Activated naive CD4-positive, alpha-beta T cell treated with anti-CD3 and anti-CD28 coated beads for 36 hours (primary cell): ENCODE results near the gene MYCBP2. TPM values are rescaled to one million over a fixed set of nuclear protein-coding genes. Genes with fewer than 3 reads are reported as not detected.

Source experiments
- CTCF ChIA-PET: fragments of 350-600 bp; sonication (Branson Sonifier 250); formaldehyde crosslinking; loops from one replicate; lab custom pipeline; 2021; ENCODE audit warnings: antibody characterized with exemption; lab: Charles Lee
- DNase-seq: peaks from one replicate; pipeline ENCODE4 v3.0.0-alpha.2; 2020
- H3K27ac Mint-ChIP-seq: one replicate; pipeline ENCODE4 v1.8.0; 2021; ENCODE audit warnings: mild to moderate bottlenecking, mixed read lengths
- H3K27me3 Mint-ChIP-seq: one replicate; pipeline ENCODE4 v1.8.0; 2021; ENCODE audit warnings: low read depth, mixed read lengths
- H3K36me3 Mint-ChIP-seq: one replicate; pipeline ENCODE4 v1.8.0; 2021; ENCODE audit warnings: low read depth, mixed read lengths
- H3K4me1 Mint-ChIP-seq: one replicate; pipeline ENCODE4 v1.8.0; 2021; ENCODE audit warnings: low read depth, mixed read lengths
- H3K4me3 Mint-ChIP-seq: one replicate; pipeline ENCODE4 v1.8.0; 2021; ENCODE audit warnings: mild to moderate bottlenecking, moderate library complexity, mixed read lengths
- H3K9me3 Mint-ChIP-seq: one replicate; pipeline ENCODE4 v1.8.0; 2021; ENCODE audit warnings: mixed read lengths
- intact Hi-C: fragments of 100-400 bp; cut with micrococcal nuclease; formaldehyde crosslinking; loops from one replicate; pipeline ENCODE4 v1.15.1; 2023
- total RNA-seq, 2 experiments: library from RNA; stranded (reverse); gene quantifications; one replicate each; pipeline ENCODE4 v1.2.3, GENCODE V29; 2021

The MYCBP2 gene
- total RNA-seq, 2 experiments from 2014 or later = 60.6 to 70.4 TPM

GRCh38 chr13:77118134-77118533 lies 208.8 kb downstream of the MYCBP2 start:
- peaks cover 38% of the 10 kb centered on the region for H3K36me3 Mint-ChIP-seq
- intact Hi-C loops = no loop called here

GRCh38 chr13:77114271-77114670 lies 212.6 kb downstream of the MYCBP2 start:
- Mint-ChIP-seq H3K4me1 (no peaks in the 10 kb centered on the region), H3K9me3 (peaks cover 14% of the 10 kb centered on the region), H3K27me3 (no peaks in the 10 kb centered on the region), H3K4me3 (no peak overlapping the region), H3K27ac (no peak overlapping the region), H3K36me3 (peaks cover 52% of the 10 kb centered on the region)
- DNase-seq = no peak
- CTCF ChIA-PET = no interaction called here
- intact Hi-C loops = no loop called here

More at GRCh38 chr13:77118134-77118533, 208.8 kb downstream of the MYCBP2 start:
- Mint-ChIP-seq H3K4me3 (no peak overlapping the region), H3K9me3 (no peaks in the 10 kb centered on the region), H3K27ac (no peak overlapping the region), H3K27me3 (no peaks in the 10 kb centered on the region), H3K4me1 (no peaks in the 10 kb centered on the region)
- CTCF ChIA-PET = interaction anchor here (0.6 to 1.1 kb wide), 2 partner anchors 10 to 361 kb away, joined by 3 to 4 read pairs; no protein-coding TSS in a partner anchor
- no peak for DNase-seq

- intact Hi-C loops = no loop called here
- Mint-ChIP-seq H3K9me3 (peaks cover 14% of the 10 kb centered on the region), H3K27me3 (no peaks in the 10 kb centered on the region), H3K4me1 (no peaks in the 10 kb centered on the region), H3K27ac (no peak overlapping the region), H3K36me3 (peaks cover 52% of the 10 kb centered on the region), H3K4me3 (no peak overlapping the region)
- CTCF ChIA-PET = no interaction called here
- DNase-seq = no peak
Measured at GRCh38 chr13:77113496-77113895, 213.4 kb downstream of the MYCBP2 start.

- CTCF ChIA-PET = no interaction called here
- Mint-ChIP-seq H3K27me3 (no peaks in the 10 kb centered on the region), H3K9me3 (no peaks in the 10 kb centered on the region), H3K36me3 (peaks cover 9% of the 10 kb centered on the region), H3K4me3 (no peak overlapping the region), H3K4me1 (no peaks in the 10 kb centered on the region), H3K27ac (no peak overlapping the region)
- no peak for DNase-seq
- intact Hi-C loops = no loop called here
Measured at GRCh38 chr13:77105051-77105450, 221.8 kb downstream of the MYCBP2 start.

GRCh38 chr13:77099415-77099814 lies 227.5 kb downstream of the MYCBP2 start:
- Mint-ChIP-seq H3K9me3 (no peaks in the 10 kb centered on the region), H3K4me3 (no peak overlapping the region), H3K4me1 (peaks cover 1% of the 10 kb centered on the region), H3K27ac (no peak overlapping the region), H3K27me3 (no peaks in the 10 kb centered on the region), H3K36me3 (peaks cover 41% of the 10 kb centered on the region)
- CTCF ChIA-PET = interaction anchor here (1.3 kb wide), 1 partner anchor 465 kb away, joined by 3 read pairs; no protein-coding TSS in a partner anchor
- DNase-seq = no peak
- intact Hi-C loops = no loop called here

- H3K27me3 Mint-ChIP-seq = no peaks in the 10 kb centered on the region
- H3K4me3 Mint-ChIP-seq = no peak overlapping the region
- H3K36me3 Mint-ChIP-seq = peaks cover 53% of the 10 kb centered on the region
- CTCF ChIA-PET = no interaction called here
- intact Hi-C loops = no loop called here
- H3K27ac Mint-ChIP-seq = no peak overlapping the region
- DNase-seq = no peak
- no peaks in the 10 kb centered on the region for H3K9me3 Mint-ChIP-seq
- peaks cover 1% of the 10 kb centered on the region for H3K4me1 Mint-ChIP-seq
Measured at GRCh38 chr13:77095288-77095687, 231.6 kb downstream of the MYCBP2 start.

- CTCF ChIA-PET = no interaction called here
- Mint-ChIP-seq H3K4me1 (peaks cover 1% of the 10 kb centered on the region), H3K9me3 (no peaks in the 10 kb centered on the region), H3K27ac (no peak overlapping the region), H3K36me3 (peaks cover 52% of the 10 kb centered on the region), H3K27me3 (no peaks in the 10 kb centered on the region), H3K4me3 (no peak overlapping the region)
- intact Hi-C loops = no loop called here
- DNase-seq = no peak
Measured at GRCh38 chr13:77094773-77095172, 232.1 kb downstream of the MYCBP2 start.

GRCh38 chr13:77093735-77094134 lies 233.2 kb downstream of the MYCBP2 start:
- Mint-ChIP-seq H3K36me3 (peaks cover 57% of the 10 kb centered on the region), H3K27ac (no peak overlapping the region), H3K4me1 (peaks cover 1% of the 10 kb centered on the region), H3K4me3 (no peak overlapping the region), H3K27me3 (no peaks in the 10 kb centered on the region), H3K9me3 (no peaks in the 10 kb centered on the region)
- CTCF ChIA-PET = no interaction called here
- no peak for DNase-seq
- intact Hi-C loops = no loop called here

GRCh38 chr13:77084755-77085154 lies 242.1 kb downstream of the MYCBP2 start:
- CTCF ChIA-PET = no interaction called here
- Mint-ChIP-seq H3K9me3 (no peaks in the 10 kb centered on the region), H3K27ac (no peak overlapping the region), H3K27me3 (no peaks in the 10 kb centered on the region), H3K4me1 (no peaks in the 10 kb centered on the region), H3K4me3 (no peak overlapping the region), H3K36me3 (peaks cover 46% of the 10 kb centered on the region)
- intact Hi-C loops = no loop called here
- no peak for DNase-seq

GRCh38 chr13:77079902-77080413 lies 246.9 kb downstream of the MYCBP2 start:
- DNase-seq = no peak
- H3K4me1 Mint-ChIP-seq = no peaks in the 10 kb centered on the region
- peaks cover 46% of the 10 kb centered on the region for H3K36me3 Mint-ChIP-seq
- no peak overlapping the region for H3K4me3 Mint-ChIP-seq
- CTCF ChIA-PET = no interaction called here
- H3K27me3 Mint-ChIP-seq = no peaks in the 10 kb centered on the region
- intact Hi-C loops = no loop called here
- no peaks in the 10 kb centered on the region for H3K9me3 Mint-ChIP-seq
- H3K27ac Mint-ChIP-seq = no peak overlapping the region

GRCh38 chr13:77067519-77067918 lies 259.4 kb downstream of the MYCBP2 start:
- Mint-ChIP-seq H3K4me3 (no peak overlapping the region), H3K9me3 (no peaks in the 10 kb centered on the region), H3K27ac (no peak overlapping the region), H3K4me1 (peaks cover 2% of the 10 kb centered on the region), H3K36me3 (peaks cover 24% of the 10 kb centered on the region), H3K27me3 (no peaks in the 10 kb centered on the region)
- CTCF ChIA-PET = no interaction called here
- no peak for DNase-seq
- intact Hi-C loops = no loop called here

GRCh38 chr13:77065461-77066147 lies 261.3 kb downstream of the MYCBP2 start:
- peaks cover 7% of the 10 kb centered on the region for H3K4me1 Mint-ChIP-seq
- H3K9me3 Mint-ChIP-seq = no peaks in the 10 kb centered on the region
- H3K4me3 Mint-ChIP-seq = no peak overlapping the region
- H3K36me3 Mint-ChIP-seq = peaks cover 30% of the 10 kb centered on the region
- intact Hi-C loops = no loop called here
- peak overlapping the region; percentile 39 for H3K27ac Mint-ChIP-seq
- DNase-seq = no peak
- H3K27me3 Mint-ChIP-seq = no peaks in the 10 kb centered on the region
- CTCF ChIA-PET = interaction anchor here (0.6 kb wide), 1 partner anchor 371 kb away, joined by 3 read pairs; no protein-coding TSS in a partner anchor

- no peaks in the 10 kb centered on the region for H3K27me3 Mint-ChIP-seq
- intact Hi-C loops = no loop called here
- H3K4me1 Mint-ChIP-seq = peaks cover 7% of the 10 kb centered on the region
- peaks cover 26% of the 10 kb centered on the region for H3K36me3 Mint-ChIP-seq
- no peak for DNase-seq
- CTCF ChIA-PET = no interaction called here
- no peak overlapping the region for H3K4me3 Mint-ChIP-seq
- peak overlapping the region; percentile 70 for H3K27ac Mint-ChIP-seq
- H3K9me3 Mint-ChIP-seq = no peaks in the 10 kb centered on the region
Measured at GRCh38 chr13:77062097-77062496, 264.8 kb downstream of the MYCBP2 start.
